Right lobe of liver (tissue), 4 donors: Measurements from ENCODE around the gene EYA3.

Experiments used
- CTCF ChIP-seq, 4 donors: fragments of 200-600 bp in 3 of 4; fragments of 450-650 bp in 1 of 4; IDR thresholded peaks; one replicate each; pipeline versions ENCODE4 v1.5.1 to v1.8.0; 2016 to 2022; ENCODE audit warnings: antibody characterized with exemption in 4 of 4, mild to moderate bottlenecking in 2 of 4
- POLR2A ChIP-seq: fragments of 450-650 bp; IDR thresholded peaks from one replicate; pipeline ENCODE4 v1.6.1; 2017; ENCODE audit warnings: antibody characterized with exemption, mild to moderate bottlenecking
- donor health status: DM: no; HTN: no; CAD: no.
- donor health status: DM: no; HTN: no; CAD: no.
- donor health status: DM: no; HTN: yes; CAD: no.

- TF ChIP-seq CTCF (IDR thresholded peaks at IDR 0.05) (no peak), POLR2A (no peak)
Observed at GRCh38 chr1:28045777-28046176, 42.6 kb downstream of the EYA3 start.
